CD4-positive, CD25-positive, alpha-beta regulatory T cell (primary cell): Measurements from ENCODE around the gene CD24. TPM values are rescaled to one million over a fixed set of nuclear protein-coding genes. Genes with fewer than 3 reads are reported as not detected.
"Not testable (repeated sequence)": the region's sequence is repeated elsewhere in the genome, so short reads cannot be mapped to it uniquely, and the experiment has no call there.

Source experiments
- ATAC-seq, 2 donors: fragments of 150-1000 bp; cut with Tn5 transposase; one replicate each; pipeline ENCODE4 v1.10.0; 2021; ENCODE audit warnings: low read depth in 2 of 2, moderate number of reproducible peaks in 2 of 2, moderate library complexity in 1 of 2
- DNase-seq, 3 donors: peaks; one replicate each; pipeline versions ENCODE4 v3.0.0 to v3.0.0-alpha.2; 2012 to 2022; ENCODE audit warnings: mixed read lengths in 1 of 3
- H3K27ac ChIP-seq: one replicate; pipeline ENCODE4 v1.7.0; 2013; ENCODE audit warnings: mild to moderate bottlenecking, low read length; ENCODE audit not compliant: insufficient read depth, poor library complexity, severe bottlenecking
- H3K27me3 ChIP-seq: one replicate; pipeline ENCODE4 v1.7.0; 2013; ENCODE audit warnings: low read length; ENCODE audit not compliant: control insufficient read depth, insufficient read depth
- H3K36me3 ChIP-seq: one replicate; pipeline ENCODE4 v1.7.0; 2013; ENCODE audit warnings: mild to moderate bottlenecking, low read length, moderate library complexity; ENCODE audit not compliant: control insufficient read depth, insufficient read depth
- H3K4me1 ChIP-seq: 2 replicates; pipeline ENCODE4 v1.7.0; 2013; ENCODE audit warnings: mild to moderate bottlenecking, low read length; ENCODE audit not compliant: insufficient read depth, control insufficient read depth, poor library complexity, severe bottlenecking
- H3K4me3 ChIP-seq: one replicate; pipeline ENCODE4 v1.7.0; 2013; ENCODE audit warnings: low read depth, mild to moderate bottlenecking, low read length, moderate library complexity
- H3K9me3 ChIP-seq, 2 experiments: 1 replicate in 1 of 2; 2 replicates in 1 of 2; pipeline ENCODE4 v1.7.0; 2013; ENCODE audit warnings: low read length in 2 of 2, mild to moderate bottlenecking in 1 of 2, moderate library complexity in 1 of 2; ENCODE audit not compliant: control insufficient read depth in 2 of 2
- H3K27ac Mint-ChIP-seq, 3 donors: one replicate each; pipeline ENCODE4 v1.8.0; 2020 to 2022; ENCODE audit warnings: mild to moderate bottlenecking in 3 of 3, mixed read lengths in 3 of 3, moderate library complexity in 2 of 3
- H3K27me3 Mint-ChIP-seq: one replicate; pipeline ENCODE4 v1.8.0; 2022; ENCODE audit warnings: mild to moderate bottlenecking, mixed read lengths
- H3K36me3 Mint-ChIP-seq: one replicate; pipeline ENCODE4 v1.8.0; 2020; ENCODE audit warnings: mixed read lengths
- H3K4me1 Mint-ChIP-seq, 4 donors: one replicate each; pipeline ENCODE4 v1.8.0; 2020 to 2022; ENCODE audit warnings: mixed read lengths in 4 of 4, mild to moderate bottlenecking in 1 of 4
- H3K4me3 Mint-ChIP-seq, 4 donors: one replicate each; pipeline ENCODE4 v1.8.0; 2020 to 2022; ENCODE audit warnings: mild to moderate bottlenecking in 4 of 4, mixed read lengths in 4 of 4, moderate library complexity in 3 of 4
- H3K9me3 Mint-ChIP-seq, 7 donors: one replicate each; pipeline ENCODE4 v1.8.0; 2020 to 2022; ENCODE audit warnings: mixed read lengths in 7 of 7, mild to moderate bottlenecking in 3 of 7, moderate library complexity in 2 of 7
- polyA plus RNA-seq, 4 donors: library from polyadenylated mRNA; unstranded; fragments of 300-500 nt; fragmentation: Illumina TruSeq; gene quantifications; one replicate each; pipeline ENCODE4 v1.2.3, GENCODE V29; 2021
- total RNA-seq: library from RNA; stranded (reverse); gene quantifications from one replicate; pipeline ENCODE4 v1.2.3, GENCODE V29; 2022

The CD24 gene
- total and polyA plus RNA-seq, 5 donors from 2014 or later, result 0.17 to 0.39 (median 0.20) TPM; not detected in 1

DNA sequence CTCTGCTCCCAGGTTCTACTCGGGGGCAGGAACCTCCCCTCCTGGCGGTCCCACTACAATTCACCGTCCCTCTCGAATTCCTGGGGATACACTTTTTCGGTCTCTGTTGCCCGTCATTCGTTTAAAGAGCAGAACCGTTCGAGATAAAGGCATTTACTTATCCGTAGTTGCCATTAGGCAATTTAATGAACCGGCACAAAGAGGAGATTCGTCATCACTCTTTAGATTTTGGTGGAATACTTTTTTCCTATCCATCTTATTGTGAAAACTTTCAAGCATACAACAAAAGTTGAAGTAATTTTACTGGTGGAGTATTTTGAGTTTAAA lies 1.2 kb upstream of the CD24 start:
- H3K4me3 Mint-ChIP-seq, result peak overlapping the region in 3 of 4 donors; percentile 64 to 68 (median 66)
- Histone ChIP-seq H3K4me1 (peaks cover 23% of the 10 kb centered on the region), H3K4me3 (no peak overlapping the region), H3K9me3 (no peaks in the 10 kb centered on the region), H3K27ac (no peak overlapping the region), H3K36me3 (no peaks in the 10 kb centered on the region), H3K27me3 (peaks cover 25% of the 10 kb centered on the region)
- H3K27me3 Mint-ChIP-seq, result peaks cover 72% of the 10 kb centered on the region
- H3K9me3 Mint-ChIP-seq, result peaks cover 0 to 2% (median 0%) of the 10 kb centered on the region in 7 donors
- DNase-seq, result no peak
- no peak overlapping the region for H3K27ac Mint-ChIP-seq
- H3K36me3 Mint-ChIP-seq, result no peaks in the 10 kb centered on the region
- H3K4me1 Mint-ChIP-seq, result peaks cover 4 to 21% (median 10%) of the 10 kb centered on the region in 4 donors
- ATAC-seq, result no peak

DNA sequence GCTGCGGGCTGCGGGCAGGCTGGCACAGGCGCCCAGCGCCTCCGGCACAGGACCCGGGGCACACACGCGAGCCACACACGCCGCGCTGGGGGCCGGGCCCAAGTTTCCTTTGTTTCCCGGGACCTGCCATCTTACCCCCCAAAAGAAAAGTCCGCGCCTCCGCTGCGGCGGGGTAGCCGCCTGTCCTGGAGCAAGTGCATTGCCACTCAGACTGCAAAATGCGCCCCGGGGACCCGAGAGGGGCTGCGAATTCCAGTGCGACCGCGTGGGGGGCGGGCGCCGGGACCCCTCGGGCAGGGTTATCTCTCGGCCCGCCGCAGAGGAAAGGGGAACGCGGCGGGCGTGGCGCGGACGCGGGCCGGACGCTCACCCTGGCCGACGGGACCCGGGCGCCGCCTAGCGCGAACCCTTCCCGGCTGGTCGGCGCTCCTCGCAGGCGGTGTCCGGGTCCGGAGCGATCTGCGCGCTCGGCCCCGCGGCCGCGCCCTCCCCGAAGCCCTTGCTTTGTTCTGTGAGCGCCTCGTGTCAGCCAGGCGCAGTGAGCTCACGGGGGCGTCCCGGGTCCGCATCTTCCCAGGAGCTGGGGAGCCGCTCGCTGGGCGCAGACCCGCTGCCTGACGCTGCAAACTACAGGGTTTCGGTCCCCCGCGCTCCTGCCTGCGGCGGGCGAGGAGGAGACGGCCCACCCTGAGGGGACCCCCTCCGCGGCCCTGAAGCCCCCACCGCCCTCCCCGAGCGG lies 639 bp upstream of the CD24 start:
- H3K27me3 ChIP-seq, result peaks cover 25% of the 10 kb centered on the region
- Mint-ChIP-seq H3K4me3 (peak overlapping the region in 2 of 4 donors; percentile 64 to 66), H3K9me3 (peaks cover 0 to 2% (median 0%) of the 10 kb centered on the region in 7 donors), H3K27ac (no peak overlapping the region), H3K4me1 (peaks cover 4 to 21% (median 10%) of the 10 kb centered on the region in 4 donors), H3K36me3 (no peaks in the 10 kb centered on the region), H3K27me3 (peaks cover 70% of the 10 kb centered on the region)
- peak in 1 of 2 donors; percentile 30 for ATAC-seq
- no peak overlapping the region for H3K27ac ChIP-seq
- H3K4me1 ChIP-seq, result peaks cover 23% of the 10 kb centered on the region
- H3K36me3 ChIP-seq, result no peaks in the 10 kb centered on the region
- no peak overlapping the region for H3K4me3 ChIP-seq
- no peak for DNase-seq
- H3K9me3 ChIP-seq, result no peaks in the 10 kb centered on the region

DNA sequence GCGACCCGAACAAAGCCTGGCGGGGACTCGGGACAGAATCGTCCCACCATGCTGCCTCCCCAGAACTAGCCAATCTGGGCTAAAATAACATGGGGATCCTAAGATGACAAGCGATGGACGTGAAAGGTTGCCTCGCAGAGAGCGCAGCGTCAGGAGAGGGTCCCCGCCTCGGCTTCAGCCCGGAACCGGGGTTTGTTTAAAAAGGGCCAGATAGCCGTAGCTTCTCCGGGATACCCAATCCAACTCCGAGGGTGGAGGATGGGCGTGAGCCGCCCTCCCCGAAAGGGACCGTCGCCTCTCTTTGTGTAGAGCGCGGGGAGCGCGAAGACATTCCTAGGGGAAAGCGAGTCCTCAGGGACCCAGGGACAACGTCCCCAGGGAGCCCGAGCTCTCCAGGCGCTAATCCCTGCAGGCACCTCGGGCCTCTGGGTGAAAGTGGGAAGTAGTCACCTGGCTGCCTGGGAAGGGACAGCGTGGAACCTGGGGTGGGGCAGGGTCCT lies 643 bp downstream of the CD24 start:
- Mint-ChIP-seq H3K4me1 (peaks cover 4 to 21% (median 10%) of the 10 kb centered on the region in 4 donors), H3K27me3 (peaks cover 69% of the 10 kb centered on the region), H3K27ac (no peak overlapping the region), H3K36me3 (no peaks in the 10 kb centered on the region), H3K4me3 (peak overlapping the region in 3 of 4 donors; percentile 55 to 74 (median 67)), H3K9me3 (peaks cover 0 to 3% (median 0%) of the 10 kb centered on the region in 7 donors)
- ATAC-seq, result no peak
- peak in 1 of 3 donors; percentile 8 for DNase-seq
- Histone ChIP-seq H3K27ac (no peak overlapping the region), H3K27me3 (peaks cover 25% of the 10 kb centered on the region), H3K4me3 (no peak overlapping the region), H3K4me1 (peaks cover 23% of the 10 kb centered on the region), H3K36me3 (no peaks in the 10 kb centered on the region), H3K9me3 (no peaks in the 10 kb centered on the region)

DNA sequence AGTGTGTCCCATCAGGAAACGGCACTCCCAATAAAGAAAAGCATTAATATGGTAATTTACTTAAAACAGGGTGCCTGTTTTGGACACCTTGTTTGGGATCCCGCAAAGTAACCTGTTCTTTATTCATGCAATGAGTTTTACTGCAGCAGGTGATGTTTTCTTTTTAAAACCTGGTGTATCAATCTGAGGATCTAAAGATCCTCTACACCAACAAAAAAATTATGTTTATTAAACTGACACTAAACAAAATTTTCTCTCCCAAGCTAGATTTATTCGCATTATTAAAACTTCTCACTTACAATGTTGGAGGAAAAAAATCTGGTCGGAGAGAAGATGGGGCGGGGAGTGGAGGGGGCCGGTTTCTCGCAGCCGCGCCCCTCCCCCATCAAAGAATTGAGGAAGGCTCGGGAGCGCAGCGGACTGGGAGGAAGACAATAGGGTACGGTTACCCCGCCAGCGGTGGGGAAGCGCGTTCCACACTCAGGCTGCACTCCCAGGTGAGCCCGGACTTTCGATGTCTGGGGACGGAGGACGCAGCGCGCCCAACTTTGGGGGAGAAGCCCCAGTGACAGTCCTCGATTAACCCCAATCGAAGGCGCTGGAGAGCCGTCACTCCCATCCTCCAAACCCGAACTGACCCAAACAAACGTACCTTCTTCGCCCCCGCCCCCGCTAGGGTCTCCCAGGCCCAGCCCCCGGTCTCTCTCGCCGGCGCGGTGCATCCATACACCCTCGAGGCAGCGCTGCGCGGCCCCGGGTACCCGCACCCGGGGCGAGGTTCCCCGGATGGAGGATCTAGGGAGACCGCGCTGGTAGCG lies 1.3 kb downstream of the CD24 start:
- H3K36me3 Mint-ChIP-seq, result no peaks in the 10 kb centered on the region
- Histone ChIP-seq H3K4me3 (no peak overlapping the region), H3K27ac (no peak overlapping the region), H3K27me3 (peaks cover 22% of the 10 kb centered on the region), H3K4me1 (peaks cover 23% of the 10 kb centered on the region), H3K36me3 (no peaks in the 10 kb centered on the region), H3K9me3 (no peaks in the 10 kb centered on the region)
- DNase-seq (no peak), ATAC-seq (no peak)
- no peak overlapping the region for H3K27ac Mint-ChIP-seq
- H3K9me3 Mint-ChIP-seq, result peaks cover 0 to 3% (median 0%) of the 10 kb centered on the region in 7 donors
- peaks cover 4 to 21% (median 10%) of the 10 kb centered on the region in 4 donors for H3K4me1 Mint-ChIP-seq
- H3K4me3 Mint-ChIP-seq, result peak overlapping the region in 3 of 4 donors; percentile 55 to 67 (median 56)
- peaks cover 68% of the 10 kb centered on the region for H3K27me3 Mint-ChIP-seq

DNA sequence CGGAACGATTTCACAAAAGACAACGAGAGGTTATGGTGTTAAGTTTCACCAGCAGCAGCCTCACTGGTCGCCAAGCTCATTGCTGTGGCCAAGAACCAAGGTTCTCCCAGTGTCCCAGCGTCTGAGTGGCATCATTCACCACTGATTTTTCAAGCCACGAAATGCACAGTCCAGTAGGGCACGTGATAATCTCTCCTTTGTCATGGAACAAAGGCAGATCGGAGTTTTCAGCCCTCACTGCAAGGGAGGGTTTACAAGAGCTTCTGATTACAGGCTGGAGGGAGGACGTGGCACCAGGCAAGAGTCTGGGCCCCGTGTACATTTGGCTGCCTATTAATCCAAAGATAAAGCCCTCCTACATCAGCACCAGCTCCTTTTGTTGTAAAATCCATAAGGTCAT lies 2.0 kb downstream of the CD24 start:
- peaks cover 23% of the 10 kb centered on the region for H3K4me1 ChIP-seq
- H3K36me3 ChIP-seq, result no peaks in the 10 kb centered on the region
- peaks cover 0 to 3% (median 0%) of the 10 kb centered on the region in 7 donors for H3K9me3 Mint-ChIP-seq
- no peak overlapping the region for H3K27ac Mint-ChIP-seq
- no peak for ATAC-seq
- peaks cover 19% of the 10 kb centered on the region for H3K27me3 ChIP-seq
- no peak for DNase-seq
- no peak overlapping the region for H3K27ac ChIP-seq
- no peaks in the 10 kb centered on the region for H3K9me3 ChIP-seq
- peak overlapping the region in 1 of 4 donors; percentile 40 for H3K4me3 Mint-ChIP-seq
- peaks cover 61% of the 10 kb centered on the region for H3K27me3 Mint-ChIP-seq
- peaks cover 4 to 21% (median 10%) of the 10 kb centered on the region in 4 donors for H3K4me1 Mint-ChIP-seq
- no peaks in the 10 kb centered on the region for H3K36me3 Mint-ChIP-seq
- no peak overlapping the region for H3K4me3 ChIP-seq

DNA sequence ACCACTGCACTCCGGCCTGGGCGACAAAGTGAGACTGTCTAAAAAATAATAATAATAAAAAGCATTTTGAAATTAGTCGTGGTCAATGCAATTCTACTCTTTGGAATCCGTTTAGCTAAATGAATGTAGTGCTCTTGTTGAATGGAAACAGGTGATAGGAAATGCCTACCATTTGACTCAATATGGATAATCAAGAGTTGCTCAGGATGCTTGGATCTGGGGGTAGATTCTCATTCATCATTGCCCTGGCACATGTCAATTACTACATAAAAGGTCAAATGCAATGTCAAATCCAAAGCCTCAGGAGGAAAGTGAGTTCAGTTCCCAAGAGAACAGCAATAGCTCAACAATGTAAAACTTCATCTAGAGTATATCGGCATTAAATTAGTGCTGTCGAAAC lies 3.8 kb downstream of the CD24 start:
- Mint-ChIP-seq H3K27me3 (peaks cover 51% of the 10 kb centered on the region), H3K4me1 (peaks cover 3 to 17% (median 6%) of the 10 kb centered on the region in 4 donors)
- not testable (repeated sequence) for H3K27ac ChIP-seq, H3K9me3 ChIP-seq, H3K4me3 Mint-ChIP-seq, H3K4me3 ChIP-seq, ATAC-seq, DNase-seq, H3K9me3 Mint-ChIP-seq, H3K27ac Mint-ChIP-seq, H3K36me3 ChIP-seq, H3K36me3 Mint-ChIP-seq
- Histone ChIP-seq H3K27me3 (peaks cover 11% of the 10 kb centered on the region), H3K4me1 (peaks cover 23% of the 10 kb centered on the region)

DNA sequence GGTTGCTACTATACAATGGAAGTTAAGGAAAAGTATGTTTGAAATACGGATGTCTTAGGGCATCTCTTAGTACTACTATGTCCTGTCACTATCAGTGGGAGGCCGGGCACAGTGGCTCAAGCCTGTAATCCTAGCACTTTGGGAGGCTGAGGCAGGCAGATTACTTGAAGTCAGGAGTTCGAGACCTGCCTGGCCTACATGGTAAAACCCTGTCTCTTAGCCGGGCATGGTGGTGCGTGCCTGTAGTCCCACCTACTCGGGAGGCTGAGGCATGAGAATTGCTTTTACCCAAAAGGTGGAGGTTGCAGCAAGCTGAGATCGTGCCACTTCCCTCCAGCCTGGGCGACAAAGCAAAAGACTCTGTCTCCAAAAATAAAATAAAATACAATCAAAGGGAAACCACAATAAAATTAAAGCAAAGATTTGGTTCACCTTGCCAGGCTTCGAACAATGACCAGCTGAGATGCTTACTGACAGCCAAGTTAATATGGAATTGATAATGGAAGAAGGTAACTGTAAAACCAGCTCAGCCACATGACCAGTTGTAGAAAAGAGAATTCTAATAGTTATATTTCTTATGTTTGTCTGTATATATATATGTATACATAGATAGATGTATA lies 6.5 kb downstream of the CD24 start:
- H3K4me1 Mint-ChIP-seq, result peaks cover 2 to 7% (median 3%) of the 10 kb centered on the region in 4 donors
- Histone ChIP-seq H3K36me3 (no peaks in the 10 kb centered on the region), H3K27me3 (peaks cover 9% of the 10 kb centered on the region), H3K9me3 (no peaks in the 10 kb centered on the region), H3K4me1 (no peaks in the 10 kb centered on the region), H3K4me3 (no peak overlapping the region), H3K27ac (no peak overlapping the region)
- H3K36me3 Mint-ChIP-seq, result no peaks in the 10 kb centered on the region
- peaks cover 0 to 3% (median 0%) of the 10 kb centered on the region in 7 donors for H3K9me3 Mint-ChIP-seq
- no peak overlapping the region for H3K4me3 Mint-ChIP-seq
- peaks cover 38% of the 10 kb centered on the region for H3K27me3 Mint-ChIP-seq
- DNase-seq (no peak), ATAC-seq (no peak)
- H3K27ac Mint-ChIP-seq, result no peak overlapping the region
